NCI-H524 (cell line): Measurements from ENCODE around the gene MYH11.
"Not testable (repeated sequence)": the region's sequence is repeated elsewhere in the genome, so short reads cannot be mapped to it uniquely, and the experiment has no call there.

Experiments used
- DNase-seq, 2 experiments: peaks; one replicate each; lab custom pipeline; 2025; lab: John Stamatoyannopoulos, UW

MYH11 gene

GRCh38 chr16:15667091-15667742 is 189.6 kb downstream of the MYH11 start:
- no peak for DNase-seq

DNA sequence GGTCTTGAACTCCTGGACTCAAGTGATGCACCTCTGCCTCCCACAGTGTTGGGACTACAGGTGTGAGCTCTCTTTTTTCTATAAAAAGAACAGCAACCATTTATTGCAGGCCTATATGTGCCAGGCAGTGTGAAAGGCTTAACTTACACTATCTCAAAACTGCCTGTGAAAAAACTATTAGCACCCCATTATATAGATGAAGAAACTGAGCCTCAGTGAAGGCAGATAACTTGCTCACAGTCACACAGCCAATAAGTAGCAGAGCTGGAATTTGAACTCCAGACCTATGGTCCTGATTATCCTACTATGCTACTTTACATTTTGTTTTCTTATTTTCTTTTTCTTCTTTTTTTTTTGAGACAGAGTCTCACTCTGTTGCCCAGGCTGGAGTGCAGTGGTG is 191.7 kb downstream of the MYH11 start:
- DNase-seq = no peak

DNA sequence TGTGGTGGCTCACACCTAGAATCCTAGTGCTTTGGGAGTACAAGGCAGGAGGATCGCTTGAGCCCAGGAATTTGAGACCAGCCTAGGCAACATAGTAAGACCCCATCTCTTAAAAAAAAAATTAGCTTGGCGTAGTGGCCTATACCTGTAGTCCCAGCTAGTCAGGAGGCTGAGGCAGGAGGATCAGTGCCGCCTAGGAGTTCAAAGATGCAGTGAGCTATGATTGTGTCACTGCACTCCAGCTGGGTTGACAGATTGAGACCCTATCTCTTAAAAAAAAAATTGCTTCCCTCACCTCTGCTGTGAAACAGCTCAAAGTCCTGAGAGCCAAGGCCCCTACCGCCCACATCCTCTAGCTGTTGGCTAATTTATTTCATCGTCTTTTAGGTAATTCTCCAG is 196.6 kb downstream of the MYH11 start:
- no peak for DNase-seq

- DNase-seq = no peak
Measured at GRCh38 chr16:15658556-15658955, 198.3 kb downstream of the MYH11 start.

DNA sequence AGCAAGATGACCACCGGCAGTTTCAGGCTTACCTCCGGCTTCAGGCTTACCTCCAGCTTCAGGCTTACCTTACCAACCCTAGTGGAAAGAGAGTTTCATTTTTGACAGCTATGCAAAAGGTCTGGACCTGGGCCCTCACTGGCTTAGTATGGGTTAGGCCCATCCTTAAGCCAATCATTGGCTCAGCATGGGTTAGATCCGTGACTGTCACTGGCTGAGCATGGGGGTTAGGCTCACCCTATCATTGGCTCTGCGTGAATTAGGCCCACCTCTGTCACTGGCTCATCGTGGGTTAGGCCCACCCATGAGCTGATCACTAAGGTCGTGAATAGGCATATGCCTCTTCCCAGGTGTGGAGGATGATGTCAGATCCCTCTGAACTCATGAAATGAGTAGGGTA is 198.7 kb downstream of the MYH11 start:
- no peak for DNase-seq

- DNase-seq = not testable (repeated sequence)
Measured at GRCh38 chr16:15655561-15655960, 201.3 kb downstream of the MYH11 start.

DNA sequence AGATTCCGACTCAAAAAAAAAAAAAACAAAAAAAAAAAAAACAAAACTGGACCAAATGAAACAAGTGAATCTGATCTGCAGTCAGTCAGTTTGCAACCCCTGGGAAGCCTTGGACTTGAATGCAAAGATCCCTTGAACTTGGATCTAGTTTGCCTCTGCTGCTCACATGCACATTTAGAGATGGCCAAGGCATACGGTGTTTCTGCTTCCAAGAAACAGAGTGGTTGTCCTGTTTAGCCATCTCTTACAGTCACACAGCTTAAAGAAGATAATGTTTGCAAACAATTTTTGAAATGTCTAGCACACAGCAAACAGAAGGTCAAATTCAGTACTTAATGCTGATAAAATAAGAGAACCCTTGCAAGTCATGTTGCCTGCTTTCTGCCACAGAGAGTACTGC is 202.2 kb downstream of the MYH11 start:
- no peak for DNase-seq

DNA sequence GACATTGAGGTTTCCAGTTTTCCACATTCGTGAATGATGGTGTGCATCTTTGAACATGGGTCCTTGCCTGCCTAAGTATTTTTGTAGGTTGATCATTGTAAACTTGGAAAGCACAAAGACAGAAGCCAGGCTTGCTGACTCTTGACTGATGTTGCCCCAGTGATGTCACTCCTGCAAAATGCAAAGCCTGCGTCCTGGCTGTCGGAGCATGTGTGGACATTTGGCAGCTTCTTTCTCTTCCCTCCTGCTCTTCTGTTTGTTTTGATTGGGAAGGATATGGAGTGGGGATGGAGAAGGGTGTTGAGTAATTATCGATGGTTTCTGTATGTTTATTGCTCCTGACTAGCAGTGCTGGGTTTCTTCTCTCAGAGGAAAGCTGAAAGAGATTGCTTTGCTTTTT is 203.6 kb downstream of the MYH11 start:
- DNase-seq = no peak
